Eye (tissue), 1 donor: ENCODE results near the gene MAN2A1.

Source experiments
- DNase-seq: peaks from one replicate; pipeline ENCODE4 v3.0.0-alpha.2; 2015

The MAN2A1 gene

GRCh38 chr5:109689740-109690241 is at the start of gene MAN2A1:
Gene MAN2A1, plus strand, starts transcription at chr5:109689927. Its CDS starts 491 bp downstream, at chr5:109690418.
- peak; percentile 91 for DNase-seq

GRCh38 chr5:109640976-109641375 is 48.8 kb upstream of the MAN2A1 start:
- no peak for DNase-seq

- DNase-seq, result no peak
These were observed 45.9 kb upstream of the MAN2A1 start for GRCh38 chr5:109643791-109644350.

DNA sequence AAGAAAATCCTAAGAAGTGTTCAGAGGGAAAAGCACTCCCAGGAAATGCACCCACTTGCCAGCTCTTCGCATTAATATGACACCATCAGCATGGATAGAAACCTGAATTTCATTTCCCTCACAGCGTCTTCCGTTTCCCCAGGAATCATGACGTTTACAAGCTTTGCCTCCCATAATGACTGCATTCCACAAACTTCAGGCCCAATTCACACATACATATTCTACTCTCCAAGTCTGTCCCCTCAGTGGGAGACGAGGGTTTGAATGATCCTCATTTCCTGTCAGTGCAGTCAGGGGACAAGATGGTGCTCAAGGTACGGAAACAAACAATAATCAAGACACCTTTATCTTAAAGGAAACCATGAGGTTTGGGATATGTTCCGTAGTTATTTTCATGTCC is 44.9 kb upstream of the MAN2A1 start:
- no peak for DNase-seq

GRCh38 chr5:109645707-109646192 is 44.0 kb upstream of the MAN2A1 start:
- DNase-seq, result peak; percentile 87

- no peak for DNase-seq
These were observed 40.4 kb upstream of the MAN2A1 start for GRCh38 chr5:109649318-109649717.

GRCh38 chr5:109650493-109650892 is 39.2 kb upstream of the MAN2A1 start:
- DNase-seq, result no peak

- DNase-seq, result no peak
These were observed 37.6 kb upstream of the MAN2A1 start for GRCh38 chr5:109652096-109652495.

DNA sequence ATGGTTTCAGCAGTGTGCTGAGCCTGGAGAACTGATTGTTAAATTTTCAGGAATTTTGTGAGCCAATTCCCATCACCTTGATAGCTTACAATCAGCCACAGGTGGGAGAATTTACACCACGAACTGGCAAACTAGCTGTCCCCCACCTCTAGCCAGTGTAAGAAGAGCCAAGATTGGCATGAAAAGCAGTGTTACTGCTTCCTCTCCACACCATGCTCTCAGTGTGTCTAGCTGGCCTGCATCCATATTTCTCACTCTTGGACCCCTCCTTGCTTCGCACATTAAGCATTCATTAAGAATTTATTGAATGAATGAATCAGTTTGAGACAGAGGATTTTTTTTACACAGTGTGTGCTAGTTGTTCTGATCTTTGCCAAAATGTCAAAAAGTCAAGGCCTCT is 36.7 kb upstream of the MAN2A1 start:
- DNase-seq, result no peak

- no peak for DNase-seq
These were observed 36.0 kb upstream of the MAN2A1 start for GRCh38 chr5:109653561-109654239.

GRCh38 chr5:109654455-109654854 is 35.3 kb upstream of the MAN2A1 start:
- DNase-seq, result no peak

DNA sequence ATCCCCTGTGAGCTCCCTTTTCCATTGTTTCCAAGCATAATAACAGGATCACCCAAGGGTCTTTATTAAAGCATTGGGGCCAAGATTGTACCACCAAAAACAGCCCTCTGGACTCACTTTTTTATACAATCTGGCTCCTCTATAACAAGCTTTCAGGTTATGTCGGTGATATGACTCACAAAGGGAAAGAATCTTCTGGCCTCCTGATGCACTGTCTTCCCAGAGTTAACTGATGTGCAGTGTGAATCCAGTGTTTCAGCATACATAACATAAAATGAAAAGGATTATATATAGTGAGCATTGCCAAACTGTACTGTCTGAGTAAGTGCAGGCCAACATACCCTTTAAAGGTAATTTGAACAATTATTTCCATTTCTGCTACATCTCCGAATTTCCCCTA is 33.9 kb upstream of the MAN2A1 start:
- no peak for DNase-seq

DNA sequence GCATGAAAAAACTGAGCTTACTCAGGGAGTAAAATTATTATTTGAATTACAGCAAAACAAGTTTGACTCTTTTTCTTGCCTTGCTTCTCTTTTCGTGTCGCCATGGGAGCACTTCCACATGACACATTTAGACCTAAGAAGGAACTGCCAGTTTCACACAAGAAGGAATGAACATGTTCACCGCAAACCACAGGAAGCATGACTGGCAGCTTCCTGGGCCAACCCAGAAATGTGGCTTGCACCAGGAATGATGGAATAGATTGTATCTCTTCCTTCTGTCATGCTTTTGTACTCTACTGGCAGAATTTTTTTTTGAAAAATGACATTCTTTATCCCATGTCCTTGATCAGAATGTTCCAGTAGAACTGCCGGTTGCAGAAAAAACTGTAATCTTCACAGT is 32.9 kb upstream of the MAN2A1 start:
- DNase-seq, result no peak

GRCh38 chr5:109659901-109660300 is 29.8 kb upstream of the MAN2A1 start:
- no peak for DNase-seq

- no peak for DNase-seq
These were observed 29.4 kb upstream of the MAN2A1 start for GRCh38 chr5:109660301-109660700.

- no peak for DNase-seq
These were observed 21.5 kb upstream of the MAN2A1 start for GRCh38 chr5:109668237-109668636.

DNA sequence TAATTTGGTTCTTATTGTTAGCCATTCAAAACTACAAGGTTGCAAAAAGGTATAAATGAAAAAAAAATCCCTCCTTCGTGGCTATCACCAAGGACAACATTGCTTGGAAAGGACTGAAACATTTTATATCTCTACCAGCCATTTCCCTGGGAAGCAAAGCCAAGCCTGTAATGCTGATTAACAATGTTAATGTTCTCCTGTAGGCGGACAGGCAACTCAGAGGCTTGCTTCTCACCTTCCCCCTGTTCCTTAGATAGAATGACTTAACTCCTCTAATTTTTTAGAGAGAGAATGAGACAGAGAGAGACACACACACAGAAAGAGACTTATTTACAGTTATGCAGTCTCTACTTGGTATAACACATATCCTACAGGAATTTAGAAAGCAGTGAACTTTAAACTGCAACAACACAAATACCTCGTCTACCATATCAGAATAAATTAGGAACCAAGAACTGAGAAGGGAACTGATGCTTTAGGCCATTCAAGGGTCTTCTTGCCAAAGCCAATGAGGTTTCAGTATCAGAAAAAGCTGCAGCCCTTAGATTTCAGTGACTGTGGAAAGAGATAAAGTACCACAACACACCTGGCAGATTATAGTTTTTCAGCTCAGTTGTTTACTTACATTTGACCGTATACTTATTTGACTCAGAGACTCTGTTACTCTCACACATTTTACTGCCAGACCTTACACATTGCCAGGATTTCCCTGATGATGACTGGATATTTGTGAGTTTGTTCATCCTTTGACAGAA is 20.9 kb upstream of the MAN2A1 start:
- no peak for DNase-seq

- DNase-seq, result no peak
These were observed 19.6 kb upstream of the MAN2A1 start for GRCh38 chr5:109669991-109670706.

GRCh38 chr5:109671136-109671535 is 18.6 kb upstream of the MAN2A1 start:
- DNase-seq, result no peak

DNA sequence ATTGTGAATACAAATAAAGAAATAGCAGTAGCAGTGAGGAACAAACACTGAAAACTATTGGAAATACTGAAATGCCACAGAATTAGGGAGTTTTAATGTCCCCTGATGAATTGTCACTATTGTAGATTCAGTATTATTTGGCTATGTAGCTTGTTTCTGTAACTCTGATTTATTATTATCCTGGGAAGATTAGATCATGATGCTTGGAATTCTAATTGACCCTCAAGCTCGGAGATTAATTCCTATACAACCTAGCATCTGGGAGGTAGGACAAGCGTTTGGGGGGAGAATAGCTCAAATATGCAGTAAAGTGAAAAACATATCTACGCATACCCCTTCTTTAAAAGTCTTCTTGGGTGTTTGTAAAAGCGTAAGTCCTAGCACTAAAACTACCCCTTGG is 15.1 kb upstream of the MAN2A1 start:
- no peak for DNase-seq

DNA sequence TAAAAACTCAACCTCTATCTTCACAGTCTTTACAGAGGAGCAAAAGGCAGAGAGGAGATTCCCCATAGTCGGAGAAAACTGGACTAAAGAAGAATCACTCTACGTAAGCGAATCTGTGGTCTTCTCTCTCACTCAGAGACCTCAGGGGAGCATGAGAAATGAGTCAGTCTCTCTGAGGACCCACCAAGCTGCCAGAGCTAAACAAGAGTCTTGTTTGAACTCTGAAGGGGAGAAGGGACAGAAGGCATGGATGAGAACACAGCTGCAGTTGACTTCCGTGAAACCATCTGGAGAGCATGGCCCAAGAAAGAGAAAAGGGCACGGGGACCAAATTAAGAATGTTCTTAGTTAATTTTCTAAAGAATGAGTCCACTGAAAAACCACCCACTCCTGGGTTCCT is 12.8 kb upstream of the MAN2A1 start:
- DNase-seq, result no peak

DNA sequence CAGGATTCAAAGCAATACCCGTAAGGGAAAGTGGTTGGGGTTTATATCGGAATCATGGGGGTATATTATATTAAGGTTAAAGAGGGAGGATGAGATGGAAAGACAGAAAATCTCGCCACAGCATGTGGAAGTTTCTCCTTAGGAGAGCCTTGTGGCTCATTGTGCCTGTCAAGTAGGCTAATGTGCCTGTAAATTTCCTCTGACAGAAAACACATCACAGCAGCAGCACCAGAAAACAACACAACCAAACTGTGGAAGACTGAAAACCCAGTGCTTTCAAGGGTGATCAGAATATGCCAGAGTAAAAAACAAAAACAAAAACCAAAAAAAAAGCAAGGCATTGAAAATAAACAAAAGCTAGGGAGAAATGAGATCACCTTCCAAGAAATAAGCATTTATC is 11.3 kb upstream of the MAN2A1 start:
- DNase-seq, result no peak

DNA sequence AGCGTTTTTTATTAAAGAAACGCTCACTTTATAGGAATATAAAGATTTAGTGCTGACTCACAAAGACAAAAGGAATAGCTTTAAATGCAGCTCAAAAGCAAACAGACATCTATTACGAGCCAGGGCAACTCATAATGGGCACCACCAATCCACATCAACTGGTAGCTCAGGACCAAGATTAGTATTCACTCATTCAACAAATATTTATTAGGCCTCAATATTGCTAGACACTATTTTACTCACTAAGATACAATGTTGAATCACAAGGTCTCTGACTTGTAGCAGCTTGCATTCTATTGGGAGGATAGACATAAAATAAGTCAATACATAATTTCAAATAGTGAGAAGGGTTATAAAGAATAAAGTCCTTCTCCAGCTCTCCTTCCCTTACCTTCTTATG is 8.0 kb upstream of the MAN2A1 start:
- DNase-seq, result no peak
